Keratinocyte (primary cell): ENCODE measurements around the gene MAPK8.

Experiments used
- EZH2 ChIP-seq: IDR thresholded peaks from one replicate; pipeline ENCODE4 v1.6.1; 2012; ENCODE audit warnings: inconsistent platforms, mild to moderate bottlenecking, low read length, moderate library complexity
- TF ChIP-seq, protein P1 (sequence below), 3 experiments: IDR thresholded peaks in 1 of 3; conservative IDR thresholded peaks in 1 of 3; optimal IDR thresholded peaks in 1 of 3; 2 replicates in 2 of 3; 3 replicates in 1 of 3; pipeline versions ENCODE3 to v1.5.1; 2011; ENCODE audit warnings: low read length in 3 of 3, mild to moderate bottlenecking in 3 of 3, moderate library complexity in 2 of 3, control low read depth in 1 of 3, inconsistent platforms in 1 of 3; ENCODE audit not compliant: insufficient read depth in 2 of 3; ENCODE audit errors: extremely low read depth in 1 of 3

DNA sequence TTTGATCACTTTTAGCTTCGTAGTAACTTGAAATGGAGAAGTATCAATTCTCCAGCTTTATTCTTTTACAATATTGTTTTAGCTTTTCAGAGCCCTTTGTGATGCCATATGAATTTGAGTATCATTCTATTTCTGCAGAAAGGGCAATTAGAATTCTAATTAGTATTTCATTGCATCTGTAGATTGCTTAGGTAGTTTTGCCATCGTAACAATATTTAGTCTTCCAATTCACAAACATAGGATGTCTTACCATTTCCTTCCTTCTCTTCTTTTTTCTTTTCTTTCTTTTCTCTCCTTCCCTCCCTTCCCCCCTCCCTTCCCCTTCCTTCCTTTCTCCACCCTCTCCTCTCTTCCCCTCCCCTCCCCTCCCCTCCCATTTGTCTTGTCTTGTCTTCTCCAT, 105.0 kb downstream of the MAPK8 start:
- TF ChIP-seq, protein P1, sequence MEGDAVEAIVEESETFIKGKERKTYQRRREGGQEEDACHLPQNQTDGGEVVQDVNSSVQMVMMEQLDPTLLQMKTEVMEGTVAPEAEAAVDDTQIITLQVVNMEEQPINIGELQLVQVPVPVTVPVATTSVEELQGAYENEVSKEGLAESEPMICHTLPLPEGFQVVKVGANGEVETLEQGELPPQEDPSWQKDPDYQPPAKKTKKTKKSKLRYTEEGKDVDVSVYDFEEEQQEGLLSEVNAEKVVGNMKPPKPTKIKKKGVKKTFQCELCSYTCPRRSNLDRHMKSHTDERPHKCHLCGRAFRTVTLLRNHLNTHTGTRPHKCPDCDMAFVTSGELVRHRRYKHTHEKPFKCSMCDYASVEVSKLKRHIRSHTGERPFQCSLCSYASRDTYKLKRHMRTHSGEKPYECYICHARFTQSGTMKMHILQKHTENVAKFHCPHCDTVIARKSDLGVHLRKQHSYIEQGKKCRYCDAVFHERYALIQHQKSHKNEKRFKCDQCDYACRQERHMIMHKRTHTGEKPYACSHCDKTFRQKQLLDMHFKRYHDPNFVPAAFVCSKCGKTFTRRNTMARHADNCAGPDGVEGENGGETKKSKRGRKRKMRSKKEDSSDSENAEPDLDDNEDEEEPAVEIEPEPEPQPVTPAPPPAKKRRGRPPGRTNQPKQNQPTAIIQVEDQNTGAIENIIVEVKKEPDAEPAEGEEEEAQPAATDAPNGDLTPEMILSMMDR (optimal IDR thresholded peaks at IDR 0.05 in 1 of 3, IDR thresholded peaks at IDR 0.05 in 1 of 3, conservative IDR thresholded peaks at IDR 0.05 in 1 of 3; ENCODE audit: extremely low read depth in 1 of 3, insufficient read depth in 2 of 3, low read length in 3 of 3): no peak
- no peak for TF ChIP-seq EZH2
